H1 (cell line): ENCODE results near the gene FHIT. TPM values are rescaled to one million over a fixed set of nuclear protein-coding genes. Genes with fewer than 3 reads are reported as not detected.

Experiments used
- CHD7 ChIP-seq: fragments of 300-600 bp; sonication (generic); IDR thresholded peaks from 2 replicates; pipeline ENCODE4 v1.7.1; 2012; ENCODE audit warnings: low read length, moderate library complexity, mild to moderate bottlenecking, inconsistent platforms; ENCODE audit not compliant: insufficient replicate concordance
- HDAC6 ChIP-seq: IDR thresholded peaks from one replicate; pipeline ENCODE4 v1.7.1; 2012; ENCODE audit warnings: low read depth, mild to moderate bottlenecking, inconsistent platforms, low read length, moderate library complexity
- KDM5A ChIP-seq: fragments of 200-600 bp; IDR thresholded peaks from 2 replicates; pipeline ENCODE4 v1.7.1; 2012; ENCODE audit warnings: mild to moderate bottlenecking, low read length, inconsistent platforms, mixed read lengths
- RBBP5 ChIP-seq: IDR thresholded peaks from 2 replicates; pipeline ENCODE4 v1.7.1; 2012; ENCODE audit warnings: low read depth, mild to moderate bottlenecking, inconsistent platforms, low read length, moderate library complexity, borderline replicate concordance
- RNF2 ChIP-seq: fragments of 200-900, 300-1000 bp; sonication (generic); IDR thresholded peaks from 2 replicates; pipeline ENCODE4 v1.7.1; 2016; ENCODE audit warnings: borderline replicate concordance, low read depth, mild to moderate bottlenecking, antibody characterized with exemption, low read length; ENCODE audit not compliant: poor library complexity, severe bottlenecking; ENCODE audit errors: missing control alignments
- TAF7 ChIP-seq: optimal IDR thresholded peaks from 2 replicates; pipeline ENCODE3; 2011; ENCODE audit warnings: low read depth, mild to moderate bottlenecking, inconsistent platforms, low read length, moderate library complexity, borderline replicate concordance
- polyA plus RNA-seq, 7 experiments: library from polyadenylated mRNA; depleted of rRNA in 3 of 7; stranded (reverse) in 5 of 7; unstranded in 2 of 7; fragments of >200 nt in 5 of 7; fragments of 200-250 nt in 2 of 7; gene quantifications; 1 replicate in 5 of 7; 2 replicates in 1 of 7; 4 replicates in 1 of 7; pipeline versions ENCODE4 v1.2.1 to v1.2.3, GENCODE V29; 2011 to 2013; ENCODE audit warnings: missing spikeins in 2 of 7, mixed read lengths in 2 of 7
- total RNA-seq: library from RNA; stranded (reverse); fragmentation: NEBNext Ultra II Directional; extraction: Animal tissue kit (Norgen Biotek cat#: 25700); gene quantifications from 2 replicates; pipeline ENCODE4 v1.2.1, GENCODE V29; 2021

The FHIT gene
- total and polyA plus RNA-seq, 2 of the 8 experiments (the other 6 are each of a cell fraction or from before 2014, with no cell fraction given), result 1.2 to 3.2 TPM

DNA sequence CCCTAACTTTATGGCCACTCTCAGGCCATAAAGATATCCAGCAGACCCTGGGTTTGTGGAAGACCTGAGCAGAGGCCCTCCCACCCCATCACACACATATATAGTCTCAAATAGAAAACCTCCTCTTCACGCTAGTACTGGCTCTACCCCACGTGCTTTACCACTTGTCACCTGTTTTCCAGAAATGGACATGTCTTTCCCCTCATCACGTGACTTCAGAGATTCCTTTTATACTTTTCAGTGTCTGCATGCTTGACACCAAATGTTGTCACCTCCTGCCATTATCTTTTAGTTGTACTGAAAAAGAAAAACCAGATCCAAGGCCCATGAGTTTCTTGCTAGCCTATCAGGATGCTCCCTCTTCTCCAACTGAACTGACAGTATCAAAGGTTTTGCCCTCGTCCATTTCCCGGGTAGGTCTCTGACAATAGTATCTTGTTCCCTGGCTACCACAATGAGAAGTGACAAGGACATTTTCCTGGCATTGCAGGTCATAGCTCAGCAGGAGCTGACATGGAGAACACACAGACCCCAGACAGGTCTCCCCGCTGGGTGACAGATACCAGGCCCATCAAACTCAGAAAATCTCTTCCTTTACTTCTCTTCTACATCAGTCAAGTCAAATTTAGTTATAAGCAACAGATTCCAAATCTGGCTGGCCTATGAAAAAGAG lies 1551.5 kb downstream of the FHIT start (continued):
- TF ChIP-seq CHD7, result no peak
- TF ChIP-seq HDAC6, result no peak
- no peak for TF ChIP-seq KDM5A
- no peak for TF ChIP-seq TAF7
- no peak for TF ChIP-seq RNF2
- TF ChIP-seq RBBP5, result no peak
- TF ChIP-seq, all 59 proteins: peak for 0
